GM19351 (cell line): Measurements from ENCODE around the gene HDAC9.

Experiments
- ATAC-seq: cut with Tn5 transposase; IDR thresholded peaks from one replicate; pipeline ENCODE4 v1.9.1; 2021; ENCODE audit warnings: mild to moderate bottlenecking, moderate library complexity; ENCODE audit not compliant: unreplicated experiment

The HDAC9 gene

GRCh38 chr7:18494406-18494805 is 1.1 kb upstream of the HDAC9 start:
- ATAC-seq, result no peak

DNA sequence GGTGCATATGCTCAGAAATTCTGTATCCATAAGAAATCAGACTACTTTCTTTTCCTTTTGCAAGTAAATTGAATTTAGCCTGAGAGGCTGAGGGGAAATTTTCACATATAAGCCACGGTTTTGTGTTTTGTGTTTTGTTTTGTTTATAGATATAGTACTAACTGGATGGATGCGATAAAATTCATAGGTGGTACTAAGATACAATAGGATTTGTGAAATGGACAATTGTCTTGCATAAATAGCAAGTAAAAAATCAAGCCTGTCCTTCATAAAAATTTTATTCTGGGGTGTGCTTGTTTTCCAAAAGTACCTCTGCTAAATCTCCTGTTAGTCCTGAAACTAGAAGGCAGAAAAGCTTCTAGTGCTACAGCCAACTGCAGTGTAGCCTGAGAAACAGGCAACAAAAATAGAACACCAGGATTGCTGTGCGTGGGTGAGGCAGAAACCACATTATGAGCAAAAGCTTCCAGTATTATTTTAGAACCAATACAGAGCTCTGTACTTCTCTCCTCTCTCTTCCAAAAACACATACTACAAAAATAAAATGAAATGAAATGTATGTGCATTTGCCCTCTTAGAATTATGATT is 634 bp upstream of the HDAC9 start:
- ATAC-seq, result peak; percentile 48

DNA sequence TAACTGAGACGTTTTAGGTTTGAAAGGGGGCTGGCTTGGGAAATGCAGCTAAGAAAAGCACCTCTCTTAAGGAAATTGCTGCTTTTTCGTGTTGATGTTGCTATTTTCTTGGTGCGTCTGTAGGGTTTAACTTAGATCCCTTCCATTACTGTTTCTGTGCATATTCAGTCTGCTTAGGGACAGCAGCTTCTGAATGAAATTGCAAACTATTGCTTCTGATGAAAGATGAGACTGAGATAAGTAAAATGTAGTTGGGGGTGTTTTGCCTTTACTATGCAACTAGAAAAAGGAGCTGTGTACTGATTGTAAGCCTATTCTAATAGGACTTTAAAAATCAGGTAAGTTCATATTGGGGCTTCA is 772 bp downstream of the HDAC9 start:
- no peak for ATAC-seq

DNA sequence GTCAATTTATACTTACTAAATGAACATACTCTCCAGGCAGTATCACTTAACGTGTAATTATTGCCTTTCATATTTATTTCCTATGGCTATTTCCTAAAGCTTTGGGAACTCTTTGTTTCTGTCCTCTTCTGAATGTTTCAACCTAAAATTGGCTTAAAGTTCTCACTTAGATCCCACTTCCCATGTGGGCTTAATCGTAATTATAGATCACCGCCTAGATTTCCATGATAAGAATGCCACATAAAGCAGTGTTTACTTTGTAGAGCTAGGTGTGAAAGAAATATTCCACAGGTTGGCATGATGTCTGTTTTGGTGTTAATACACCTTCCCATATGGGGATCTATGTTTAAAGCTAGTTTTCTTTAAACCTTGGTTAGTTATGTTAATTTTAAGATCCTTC is 1.5 kb downstream of the HDAC9 start:
- ATAC-seq, result no peak

DNA sequence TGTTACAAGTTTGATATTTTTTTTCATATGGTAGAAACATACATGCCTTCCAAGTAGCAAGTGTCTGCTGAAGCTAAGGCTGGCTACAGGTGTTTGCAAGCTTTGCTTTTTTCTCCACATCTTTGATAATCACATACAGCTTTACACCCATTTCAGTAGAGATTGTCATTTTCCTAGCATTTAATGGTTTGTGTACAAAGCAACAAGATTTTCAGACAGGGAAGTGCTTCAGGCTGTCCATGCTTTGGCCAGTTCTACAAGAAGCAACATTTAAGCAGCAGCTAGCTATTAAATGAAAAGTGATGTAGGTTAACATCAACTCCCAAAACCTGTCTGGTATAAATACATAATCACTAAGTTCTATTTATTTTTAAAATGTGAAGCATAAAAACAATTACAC is 2.3 kb downstream of the HDAC9 start:
- no peak for ATAC-seq

- no peak for ATAC-seq
Observed at GRCh38 chr7:18498341-18498740, 2.8 kb downstream of the HDAC9 start.

DNA sequence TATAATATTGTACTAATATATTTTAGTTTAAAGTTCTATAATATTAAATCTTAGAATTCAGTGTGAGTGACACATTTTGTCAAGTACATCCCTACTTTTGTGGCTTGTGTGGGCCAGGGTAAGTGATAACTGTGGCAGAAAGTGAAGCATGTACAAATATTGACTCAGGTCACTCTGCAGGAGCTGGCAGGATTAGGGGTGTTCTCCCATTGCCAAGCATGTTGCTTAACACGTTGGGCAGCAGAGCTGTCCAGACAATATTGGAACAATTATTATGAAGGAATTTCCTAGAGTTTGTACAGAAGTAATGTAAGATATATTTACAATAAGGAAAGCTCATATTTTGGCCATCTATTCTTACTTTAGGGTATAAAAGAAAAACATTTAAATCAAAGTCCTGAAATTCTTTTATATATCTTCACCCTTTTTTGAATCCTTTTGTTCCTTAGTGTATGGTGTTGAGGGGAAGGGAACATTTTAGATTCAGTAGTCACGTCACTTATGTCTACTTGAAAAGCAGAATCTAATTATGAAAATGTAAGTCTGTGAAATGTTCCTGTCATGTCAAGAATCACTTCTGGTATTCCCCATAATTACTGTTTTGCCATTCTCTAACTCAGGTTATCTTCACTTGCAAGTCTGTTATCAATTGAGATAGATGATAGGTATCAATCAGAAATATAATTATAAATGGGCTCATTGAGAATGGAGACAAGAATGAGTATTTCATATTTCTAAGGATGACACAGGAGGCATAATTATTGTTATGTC is 4.0 kb downstream of the HDAC9 start:
- ATAC-seq, result no peak

- no peak for ATAC-seq
Observed at GRCh38 chr7:18503126-18503866, 7.7 kb downstream of the HDAC9 start.

DNA sequence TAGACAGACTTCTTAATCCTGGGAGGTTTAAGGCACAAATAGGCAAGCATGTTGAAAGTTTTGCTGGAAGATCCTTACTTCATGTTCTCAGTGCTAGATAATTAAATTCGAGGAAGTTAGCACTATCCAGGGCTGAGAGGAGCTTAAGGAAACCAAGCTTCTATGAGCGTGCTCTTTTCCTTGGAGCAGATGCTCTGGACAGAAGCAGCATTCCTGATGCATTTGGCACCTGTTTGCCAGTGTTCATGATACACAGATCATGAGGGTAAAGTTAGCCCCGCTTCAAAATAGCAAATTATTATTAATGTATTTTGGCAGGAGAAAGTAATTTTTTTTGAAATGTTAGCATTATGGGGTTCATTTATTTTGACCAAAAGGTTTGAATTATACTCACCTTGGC is 9.4 kb downstream of the HDAC9 start:
- no peak for ATAC-seq

DNA sequence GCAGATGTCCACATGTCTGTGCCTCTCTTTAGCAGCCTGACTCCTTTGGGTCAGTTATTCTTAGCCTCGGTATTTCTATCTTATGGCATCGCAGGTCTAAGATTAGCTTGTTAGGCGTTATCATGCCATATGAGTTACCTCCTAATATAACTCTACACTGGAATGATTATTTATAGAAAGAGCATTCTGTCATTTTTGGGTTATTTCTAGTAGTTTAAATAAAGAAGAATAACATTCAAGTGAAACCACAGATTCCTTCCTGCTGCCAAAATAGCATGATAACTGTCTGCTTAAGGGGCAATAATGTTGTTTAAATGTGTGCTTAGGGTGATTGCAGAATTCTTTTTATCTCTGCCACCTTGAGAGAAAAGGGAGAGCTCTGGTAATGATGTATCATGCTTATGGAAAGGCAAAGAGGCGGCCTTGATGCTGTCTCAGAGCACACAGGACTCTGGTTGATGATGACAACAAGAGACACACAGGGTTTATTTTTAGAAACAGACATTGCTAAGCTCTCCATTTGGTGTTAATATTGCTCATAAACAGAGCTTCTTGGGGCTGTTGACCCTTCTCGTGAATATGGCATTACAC is 10.4 kb downstream of the HDAC9 start:
- peak; percentile 64 for ATAC-seq

- peak; percentile 71 for ATAC-seq
Observed at GRCh38 chr7:18508443-18509427, 13.2 kb downstream of the HDAC9 start.

GRCh38 chr7:18509481-18509880 is 13.9 kb downstream of the HDAC9 start:
- ATAC-seq, result no peak

GRCh38 chr7:18511351-18512140 is 16.0 kb downstream of the HDAC9 start:
- no peak for ATAC-seq

DNA sequence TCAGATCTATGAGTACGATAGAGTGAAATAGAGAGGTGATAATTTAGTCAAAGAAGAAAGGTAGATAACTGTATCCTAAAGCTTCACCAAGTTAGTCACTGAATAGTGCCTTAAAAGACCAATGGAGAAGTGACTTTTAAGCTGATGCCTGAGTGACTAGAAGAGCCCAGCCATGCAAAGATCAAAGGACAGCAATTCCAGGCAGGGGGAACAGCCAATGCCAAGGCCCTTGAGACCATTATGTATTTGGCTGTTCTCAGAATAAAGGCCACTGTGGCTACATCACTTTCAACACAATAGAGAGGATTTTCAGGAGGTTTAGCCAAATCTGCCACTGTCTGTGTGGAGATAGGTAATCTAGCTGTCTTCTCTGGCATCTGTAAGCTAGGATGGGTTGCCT is 17.8 kb downstream of the HDAC9 start:
- ATAC-seq, result no peak

DNA sequence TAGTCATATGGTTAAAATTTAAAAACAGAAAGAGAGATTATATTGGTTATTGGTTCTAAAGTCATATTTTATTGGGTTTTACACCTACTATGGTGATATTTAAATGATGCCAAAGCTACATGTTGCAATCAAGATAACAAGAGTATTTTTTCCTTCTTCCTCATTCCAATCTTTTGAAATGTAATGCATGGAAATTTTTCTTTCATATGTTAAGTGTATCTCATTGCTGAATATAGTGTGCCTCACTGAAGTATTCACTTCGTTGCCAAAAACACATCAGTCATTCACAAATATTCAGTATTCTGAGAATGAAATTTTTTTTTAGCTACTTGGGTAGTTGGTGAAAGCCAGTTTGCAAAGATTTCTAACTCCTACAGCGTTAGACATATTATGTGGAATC is 19.5 kb downstream of the HDAC9 start:
- ATAC-seq, result no peak

DNA sequence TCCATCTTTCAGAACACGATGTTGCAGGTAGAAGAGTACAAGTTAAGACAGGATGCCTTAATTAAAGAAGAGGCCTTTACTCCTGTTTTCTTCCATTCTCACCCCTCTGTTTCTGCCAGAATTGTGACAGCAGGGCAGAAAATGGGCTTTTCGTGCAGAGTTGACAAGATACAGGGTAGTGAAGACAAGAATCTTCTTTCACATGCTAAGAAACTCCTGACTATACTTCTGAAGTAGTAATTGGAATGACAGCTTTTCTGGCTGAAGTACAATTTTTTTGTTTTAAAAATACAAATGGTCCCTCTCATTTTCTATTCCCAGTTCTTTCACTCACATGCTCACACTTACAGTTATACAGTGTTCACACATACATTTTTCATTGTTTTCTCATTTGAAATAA is 22.1 kb downstream of the HDAC9 start:
- no peak for ATAC-seq

DNA sequence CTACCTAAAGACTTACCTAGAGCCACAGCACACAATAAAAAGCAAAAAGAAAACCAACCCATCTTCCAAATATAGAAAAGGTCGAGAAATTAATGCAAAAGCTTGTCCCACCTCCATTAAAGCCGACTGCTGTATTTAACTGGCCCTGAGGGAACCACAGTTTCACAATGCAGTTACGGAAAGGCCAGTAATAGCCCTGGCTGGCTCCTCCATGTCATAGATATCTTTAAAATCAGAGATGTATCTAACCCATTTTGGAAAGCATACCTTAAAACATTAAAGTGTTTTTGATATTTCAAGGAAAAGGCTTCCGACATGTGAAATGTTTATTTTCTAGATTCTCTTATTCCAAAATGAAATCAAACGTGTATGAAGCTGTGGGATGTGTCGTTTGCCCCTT is 23.0 kb downstream of the HDAC9 start:
- peak; percentile 24 for ATAC-seq

- peak; percentile 60 for ATAC-seq
Observed at GRCh38 chr7:18520450-18521235, 25.1 kb downstream of the HDAC9 start.

- no peak for ATAC-seq
Observed at GRCh38 chr7:18521236-18521589, 25.7 kb downstream of the HDAC9 start.
